Esophagus squamous epithelium (tissue), 4 donors: ENCODE results near the gene CMTM3.

ENCODE experiments used
- POLR2A ChIP-seq, 4 donors: fragments of 450-650 bp; IDR thresholded peaks; one replicate each; pipeline ENCODE4 v1.6.1; 2017; ENCODE audit warnings: antibody characterized with exemption in 4 of 4, mild to moderate bottlenecking in 4 of 4, moderate library complexity in 3 of 4
- TF ChIP-seq, protein P1 (sequence below), 6 experiments: fragments of 450-650 bp in 4 of 6; fragments of 200-600 bp in 2 of 6; sonication (generic) in 2 of 6; IDR thresholded peaks; one replicate each; pipeline ENCODE4 v1.5.1; 2016 to 2019; ENCODE audit warnings: antibody characterized with exemption in 6 of 6, mild to moderate bottlenecking in 4 of 6, moderate library complexity in 4 of 6

DNA sequence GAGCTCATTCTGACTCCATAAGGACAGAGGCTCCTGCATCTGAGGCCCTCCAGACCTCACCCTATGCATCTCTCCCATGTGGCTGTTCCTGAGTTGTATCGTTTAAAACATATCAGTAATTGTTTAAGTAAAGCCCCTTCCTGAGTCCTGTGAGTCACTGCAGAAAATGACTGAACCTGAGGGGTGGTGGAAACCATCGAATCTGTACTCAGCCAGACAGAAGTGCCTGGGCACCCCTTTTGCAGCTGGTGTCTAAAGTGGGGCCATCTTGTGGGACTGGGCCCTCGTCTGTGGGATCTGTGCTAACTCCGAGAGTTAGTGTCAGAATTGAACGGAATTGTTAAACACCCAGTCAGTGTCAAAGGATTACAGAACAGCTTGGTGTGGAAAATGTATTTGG is 25.4 kb downstream of the CMTM3 start:
- TF ChIP-seq, protein P1, sequence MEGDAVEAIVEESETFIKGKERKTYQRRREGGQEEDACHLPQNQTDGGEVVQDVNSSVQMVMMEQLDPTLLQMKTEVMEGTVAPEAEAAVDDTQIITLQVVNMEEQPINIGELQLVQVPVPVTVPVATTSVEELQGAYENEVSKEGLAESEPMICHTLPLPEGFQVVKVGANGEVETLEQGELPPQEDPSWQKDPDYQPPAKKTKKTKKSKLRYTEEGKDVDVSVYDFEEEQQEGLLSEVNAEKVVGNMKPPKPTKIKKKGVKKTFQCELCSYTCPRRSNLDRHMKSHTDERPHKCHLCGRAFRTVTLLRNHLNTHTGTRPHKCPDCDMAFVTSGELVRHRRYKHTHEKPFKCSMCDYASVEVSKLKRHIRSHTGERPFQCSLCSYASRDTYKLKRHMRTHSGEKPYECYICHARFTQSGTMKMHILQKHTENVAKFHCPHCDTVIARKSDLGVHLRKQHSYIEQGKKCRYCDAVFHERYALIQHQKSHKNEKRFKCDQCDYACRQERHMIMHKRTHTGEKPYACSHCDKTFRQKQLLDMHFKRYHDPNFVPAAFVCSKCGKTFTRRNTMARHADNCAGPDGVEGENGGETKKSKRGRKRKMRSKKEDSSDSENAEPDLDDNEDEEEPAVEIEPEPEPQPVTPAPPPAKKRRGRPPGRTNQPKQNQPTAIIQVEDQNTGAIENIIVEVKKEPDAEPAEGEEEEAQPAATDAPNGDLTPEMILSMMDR (IDR thresholded peaks at IDR 0.05), result no peak
- no peak for TF ChIP-seq POLR2A (IDR thresholded peaks at IDR 0.05)
